Inflammatory macrophage treated with lipopolysaccharide for 1 hour (primary cell): ENCODE measurements around the gene CHRDL1.
"Not testable (repeated sequence)": the region's sequence is repeated elsewhere in the genome, so short reads cannot be mapped to it uniquely, and the experiment has no call there.

Experiments
- DNase-seq, 2 donors: peaks; one replicate each; pipeline ENCODE4 v3.0.0-alpha.2; 2020 to 2022

The CHRDL1 gene

GRCh38 chrX:110741213-110741796 is 54.3 kb downstream of the CHRDL1 start:
- peak; percentile 2 to 22 for DNase-seq

DNA sequence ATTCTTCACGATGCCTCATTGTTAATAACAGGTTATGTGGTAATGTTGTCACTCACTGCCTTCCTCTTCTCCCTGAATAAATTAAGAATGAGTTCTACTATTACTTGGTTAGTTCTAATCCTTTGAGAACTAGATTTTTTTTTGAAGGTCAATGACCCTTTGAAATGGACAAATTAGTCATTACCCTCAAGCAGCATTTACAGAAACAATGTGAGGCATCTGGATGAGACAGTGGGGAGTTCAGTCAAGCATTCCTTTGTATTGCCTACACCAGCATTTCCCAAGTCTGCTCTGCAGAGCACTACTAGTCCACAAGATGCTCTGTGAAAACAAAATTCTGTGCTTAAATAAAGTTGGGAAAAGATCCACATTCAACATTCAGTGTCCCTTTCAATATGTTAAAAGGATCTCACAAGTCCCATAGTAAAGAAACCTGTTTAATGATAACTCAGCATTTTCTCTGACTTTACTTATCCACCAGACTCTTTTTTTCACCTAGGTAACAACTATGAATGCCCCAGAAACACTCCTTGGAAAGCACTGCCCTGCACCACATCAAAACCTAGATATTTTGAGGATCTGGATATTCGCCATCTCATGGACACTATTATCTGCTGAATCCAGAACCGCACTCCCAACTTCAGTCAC is 60.6 kb downstream of the CHRDL1 start:
- DNase-seq, result no peak

- no peak for DNase-seq
Measured at GRCh38 chrX:110734271-110734670, 61.3 kb downstream of the CHRDL1 start.

GRCh38 chrX:110733166-110733565 is 62.5 kb downstream of the CHRDL1 start:
- no peak for DNase-seq

GRCh38 chrX:110732266-110732665 is 63.4 kb downstream of the CHRDL1 start:
- no peak for DNase-seq

DNA sequence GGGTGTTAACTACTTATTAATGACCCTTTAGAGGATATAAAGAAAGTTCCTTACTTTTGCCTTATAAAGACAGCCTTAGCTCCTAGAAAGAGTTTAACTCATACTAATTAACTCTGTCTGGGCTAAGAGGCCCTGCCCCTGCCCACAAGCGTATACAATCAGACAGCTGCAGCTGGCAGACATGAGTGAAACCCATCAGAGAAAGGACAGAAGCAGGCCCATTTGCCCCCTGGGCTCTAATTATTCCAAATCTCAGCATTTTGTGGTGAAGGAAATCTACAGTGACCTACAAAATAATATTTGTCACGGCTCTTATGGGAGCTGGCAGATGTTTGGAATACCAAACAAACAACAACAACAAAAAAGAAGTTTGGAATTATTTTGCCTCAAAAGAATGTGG is 71.8 kb downstream of the CHRDL1 start:
- no peak for DNase-seq

DNA sequence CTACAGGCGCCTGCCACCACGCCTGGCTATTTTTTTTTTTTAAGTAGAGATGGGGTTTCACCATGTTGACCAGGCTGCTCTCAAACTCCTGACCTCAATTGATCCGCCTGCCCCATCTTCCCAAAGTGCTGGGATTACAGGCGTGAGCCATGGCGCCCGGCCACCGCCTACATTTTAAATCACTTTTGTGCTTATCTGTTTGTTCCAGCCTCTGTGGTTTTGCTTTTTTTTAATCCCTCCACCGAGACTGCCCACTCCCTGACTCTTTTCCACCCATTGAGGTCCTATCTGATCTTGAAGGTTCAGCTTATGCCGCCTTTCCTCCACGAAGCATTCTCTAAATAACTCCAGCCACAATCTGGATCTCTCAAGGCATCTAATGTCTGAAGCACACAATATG is 73.5 kb downstream of the CHRDL1 start:
- no peak for DNase-seq

DNA sequence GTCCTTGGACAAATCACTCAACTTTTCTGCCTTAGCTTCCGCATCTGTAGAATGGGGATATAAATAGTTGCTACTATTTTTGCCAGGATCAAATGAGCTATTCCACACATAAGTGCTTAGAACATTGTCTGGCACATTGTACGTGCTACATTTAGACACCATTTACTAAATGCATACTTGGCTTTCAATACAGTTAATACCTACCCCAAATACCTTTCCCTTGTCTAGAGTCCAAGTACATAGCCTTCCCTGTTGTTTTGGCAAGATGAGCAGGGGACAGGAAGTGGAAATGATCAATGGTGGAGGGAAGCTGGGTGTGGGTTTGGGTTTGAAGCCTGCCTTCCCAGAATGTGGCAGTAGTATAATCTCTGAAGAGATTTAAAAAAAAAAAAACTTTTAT is 82.0 kb downstream of the CHRDL1 start:
- no peak for DNase-seq

DNA sequence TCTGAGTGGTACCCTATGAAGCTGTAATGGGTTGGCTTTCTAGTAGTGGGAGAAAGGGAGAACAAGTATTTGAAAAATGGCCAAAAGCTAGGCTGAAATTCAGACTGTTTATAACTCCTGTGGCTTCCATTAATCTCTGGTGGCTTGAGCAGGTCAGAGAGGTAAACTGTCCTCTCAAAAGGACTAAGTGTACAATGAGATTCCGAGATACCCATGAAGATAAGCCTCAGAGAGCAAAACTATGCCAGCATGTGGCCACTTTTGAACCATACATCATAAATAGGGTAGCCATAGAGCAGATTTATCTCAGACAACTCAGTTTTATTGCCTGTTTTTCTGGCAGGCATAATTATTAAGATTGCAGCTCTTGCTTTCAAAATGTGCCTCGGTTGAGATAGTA is 89.2 kb downstream of the CHRDL1 start:
- no peak for DNase-seq

- no peak for DNase-seq
Measured at GRCh38 chrX:110703641-110704040, 92.0 kb downstream of the CHRDL1 start.

GRCh38 chrX:110699109-110699508 is 96.5 kb downstream of the CHRDL1 start:
- DNase-seq, result no peak

- DNase-seq, result no peak
Measured at GRCh38 chrX:110698696-110699095, 96.9 kb downstream of the CHRDL1 start.

DNA sequence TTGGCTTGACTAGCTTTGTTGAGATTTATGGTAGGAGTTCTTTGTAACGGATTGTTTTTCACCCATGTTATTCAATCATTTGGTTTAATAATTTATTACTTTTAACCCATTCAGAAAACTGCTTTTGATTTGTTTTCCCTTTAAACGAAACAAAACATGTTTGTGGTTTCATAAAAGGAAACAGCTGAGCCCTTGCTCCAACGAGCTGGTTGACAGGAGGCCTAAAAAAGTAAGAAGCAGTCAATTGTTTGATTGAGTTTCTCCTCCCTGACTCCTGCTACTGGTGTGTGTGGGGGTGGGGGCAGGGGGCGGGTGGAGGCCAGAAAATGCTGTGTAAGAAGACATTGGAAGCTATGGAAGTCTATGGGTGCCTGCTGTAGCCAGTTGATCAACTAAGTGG is 102.8 kb downstream of the CHRDL1 start:
- no peak for DNase-seq

DNA sequence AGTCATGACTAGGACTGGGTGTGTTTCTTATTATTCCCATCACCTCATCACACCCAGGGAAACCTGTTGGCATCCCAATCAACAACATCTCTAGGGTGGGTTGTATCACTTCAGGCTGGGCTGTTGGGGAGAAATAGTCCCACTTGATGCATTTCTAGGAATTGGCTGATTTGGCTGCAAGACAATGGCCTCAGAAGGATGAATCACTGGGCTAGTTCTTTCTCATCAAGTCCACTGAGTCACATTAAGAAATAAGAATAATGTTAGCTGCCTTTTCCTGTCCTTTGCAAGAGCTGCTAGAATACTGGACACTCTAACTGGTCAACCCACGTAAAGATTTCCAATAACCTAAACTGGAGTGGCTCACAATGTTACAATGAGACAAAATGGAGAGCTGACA is 104.2 kb downstream of the CHRDL1 start:
- DNase-seq, result no peak

DNA sequence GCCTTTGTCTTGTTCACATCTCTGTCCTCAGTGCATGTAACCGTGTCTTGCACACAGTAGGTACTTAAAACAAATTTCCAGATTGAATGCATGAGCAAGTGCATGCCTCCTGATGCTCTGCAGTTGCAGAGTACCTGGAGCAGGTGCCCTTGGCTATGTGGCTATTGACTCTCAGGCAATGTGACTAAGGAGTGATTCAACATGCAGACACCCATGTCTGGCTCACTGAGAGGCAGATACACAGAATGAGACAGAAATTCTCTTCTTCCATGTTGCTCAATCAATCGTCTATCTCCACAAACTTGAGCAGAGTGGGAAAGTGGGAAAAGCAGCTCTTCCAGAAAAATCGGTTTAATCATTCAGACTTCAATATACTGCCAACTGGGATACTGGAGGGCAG is 111.0 kb downstream of the CHRDL1 start:
- DNase-seq, result no peak

- DNase-seq, result no peak
Measured at GRCh38 chrX:110683925-110684324, 111.7 kb downstream of the CHRDL1 start.

DNA sequence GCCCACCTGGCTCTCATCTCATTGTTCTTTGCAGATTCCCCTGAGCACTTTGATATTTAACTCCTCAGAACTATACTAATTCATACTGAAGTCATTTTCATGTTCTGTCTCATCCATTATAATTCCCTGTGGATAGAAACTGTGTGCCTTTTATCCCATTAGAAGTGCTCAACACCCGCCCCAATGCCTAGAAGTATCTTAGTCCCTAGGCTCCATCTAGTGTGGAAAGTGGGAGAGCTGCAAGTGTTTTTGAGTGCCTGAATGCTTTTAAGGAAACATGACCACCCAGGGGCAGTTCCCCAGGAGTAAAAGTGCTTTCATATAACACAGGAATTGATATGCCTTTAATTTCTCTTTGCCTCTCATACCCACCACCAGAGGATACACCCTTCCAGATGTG is 117.0 kb downstream of the CHRDL1 start:
- no peak for DNase-seq

GRCh38 chrX:110675886-110676285 is 119.7 kb downstream of the CHRDL1 start:
- no peak for DNase-seq

GRCh38 chrX:110671068-110671803 is 124.4 kb downstream of the CHRDL1 start:
- DNase-seq, result no peak

GRCh38 chrX:110669572-110669971 is 126.0 kb downstream of the CHRDL1 start:
- DNase-seq, result no peak

GRCh38 chrX:110667706-110668105 is 127.9 kb downstream of the CHRDL1 start:
- DNase-seq, result no peak

DNA sequence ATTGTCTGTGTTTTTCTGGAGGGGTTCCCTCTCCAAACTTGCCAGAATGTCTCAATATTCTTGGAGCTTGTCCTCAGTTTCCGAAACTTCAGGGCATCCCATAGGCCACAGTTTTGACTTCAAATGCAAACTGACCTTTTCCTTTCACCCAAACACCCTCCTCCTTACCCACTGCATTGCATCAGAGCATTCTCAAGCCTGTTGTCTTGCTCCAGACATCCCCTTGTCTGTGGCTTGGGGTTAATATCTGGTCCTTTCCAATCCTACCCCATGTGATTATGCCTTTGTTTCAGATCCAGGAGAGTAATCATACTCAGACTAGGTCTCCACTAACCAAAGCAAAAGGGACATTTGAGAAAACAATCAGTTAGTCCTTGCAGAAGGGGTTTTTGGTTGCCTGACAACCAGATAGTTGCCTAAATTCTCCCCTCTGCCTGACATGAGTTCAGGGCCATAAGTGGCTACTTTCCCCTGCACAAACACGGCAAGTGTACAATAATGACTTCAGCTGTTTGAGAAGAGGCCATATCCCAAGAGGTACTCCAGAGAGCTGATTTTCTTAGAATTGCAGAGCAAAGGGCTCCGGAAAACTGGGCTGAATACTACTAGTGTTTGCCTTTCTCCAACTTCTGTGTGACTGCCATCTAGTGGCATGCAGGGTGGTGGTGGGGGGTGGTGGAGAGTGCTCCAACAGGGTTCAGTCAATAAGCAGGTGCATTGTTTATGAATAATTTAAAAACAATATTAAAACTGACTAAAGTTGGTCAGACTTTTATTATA is 130.2 kb downstream of the CHRDL1 start:
- DNase-seq, result peak in 1 of 2 donors; percentile 14

- no peak for DNase-seq
Measured at GRCh38 chrX:110657073-110657472, 138.5 kb downstream of the CHRDL1 start.

DNA sequence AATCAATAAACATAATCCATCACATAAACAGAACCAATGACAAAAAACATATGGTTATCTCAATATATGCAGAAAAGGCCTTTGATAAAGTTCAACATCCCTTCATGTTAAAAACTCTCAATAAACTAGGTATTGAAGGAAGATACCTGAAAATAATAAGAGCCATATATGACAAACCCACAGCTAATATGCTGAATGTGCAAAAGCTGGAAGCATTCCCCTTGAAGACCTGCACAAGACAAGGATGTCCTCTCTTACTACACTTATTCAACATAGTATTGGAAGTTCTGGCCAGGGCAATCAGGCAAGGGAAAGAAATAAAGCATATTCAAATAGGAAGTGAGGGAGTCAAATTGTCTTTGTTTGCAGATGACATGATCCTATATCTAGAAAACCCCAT is 141.3 kb downstream of the CHRDL1 start:
- DNase-seq, result not testable (repeated sequence)
